Measurements from ENCODE around the gene RERE. TPM values are rescaled to one million over a fixed set of nuclear protein-coding genes. Genes with fewer than 3 reads are reported as not detected.

The RERE gene
- total RNA-seq, 1 donor, result 55.0 TPM

GRCh38 chr1:8361198-8361849 is 456.1 kb downstream of the RERE start:
- Histone ChIP-seq H3K9me3 (ENCODE audit: low read depth, low read length) (no peaks in the 10 kb centered on the region), H2AFZ (ENCODE audit: low read length) (no peak overlapping the region), H3K36me3 (ENCODE audit: insufficient read depth, low read length) (peaks cover 69% of the 10 kb centered on the region), H3K79me2 (ENCODE audit: insufficient read depth, low read length) (peaks cover 40% of the 10 kb centered on the region), H3K4me1 (ENCODE audit: insufficient read depth, low read length) (no peaks in the 10 kb centered on the region), H3K4me3 (ENCODE audit: insufficient read depth, low read length) (no peak overlapping the region), H3K4me2 (ENCODE audit: insufficient read depth, low read length) (no peak overlapping the region), H4K20me1 (ENCODE audit: insufficient read depth, low read length) (peaks cover 11% of the 10 kb centered on the region), H3K27me3 (ENCODE audit: insufficient read depth, low read length) (no peaks in the 10 kb centered on the region), H3K27ac (ENCODE audit: low read depth, low read length) (no peak overlapping the region)
- DNase-seq (ENCODE audit: insufficient read length, low spot score, missing footprints), result peak; percentile 52
- TF ChIP-seq, protein P1, sequence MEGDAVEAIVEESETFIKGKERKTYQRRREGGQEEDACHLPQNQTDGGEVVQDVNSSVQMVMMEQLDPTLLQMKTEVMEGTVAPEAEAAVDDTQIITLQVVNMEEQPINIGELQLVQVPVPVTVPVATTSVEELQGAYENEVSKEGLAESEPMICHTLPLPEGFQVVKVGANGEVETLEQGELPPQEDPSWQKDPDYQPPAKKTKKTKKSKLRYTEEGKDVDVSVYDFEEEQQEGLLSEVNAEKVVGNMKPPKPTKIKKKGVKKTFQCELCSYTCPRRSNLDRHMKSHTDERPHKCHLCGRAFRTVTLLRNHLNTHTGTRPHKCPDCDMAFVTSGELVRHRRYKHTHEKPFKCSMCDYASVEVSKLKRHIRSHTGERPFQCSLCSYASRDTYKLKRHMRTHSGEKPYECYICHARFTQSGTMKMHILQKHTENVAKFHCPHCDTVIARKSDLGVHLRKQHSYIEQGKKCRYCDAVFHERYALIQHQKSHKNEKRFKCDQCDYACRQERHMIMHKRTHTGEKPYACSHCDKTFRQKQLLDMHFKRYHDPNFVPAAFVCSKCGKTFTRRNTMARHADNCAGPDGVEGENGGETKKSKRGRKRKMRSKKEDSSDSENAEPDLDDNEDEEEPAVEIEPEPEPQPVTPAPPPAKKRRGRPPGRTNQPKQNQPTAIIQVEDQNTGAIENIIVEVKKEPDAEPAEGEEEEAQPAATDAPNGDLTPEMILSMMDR (IDR thresholded peaks at IDR 0.05; ENCODE audit: extremely low read depth, low read depth, low read length), result no peak

- DNase-seq (ENCODE audit: insufficient read length, low spot score, missing footprints), result peak; percentile 67
- Histone ChIP-seq H3K27me3 (ENCODE audit: insufficient read depth, low read length) (no peaks in the 10 kb centered on the region), H3K4me1 (ENCODE audit: insufficient read depth, low read length) (no peaks in the 10 kb centered on the region), H3K9me3 (ENCODE audit: low read depth, low read length) (no peaks in the 10 kb centered on the region), H3K4me2 (ENCODE audit: insufficient read depth, low read length) (no peak overlapping the region), H3K27ac (ENCODE audit: low read depth, low read length) (no peak overlapping the region), H3K4me3 (ENCODE audit: insufficient read depth, low read length) (no peak overlapping the region), H2AFZ (ENCODE audit: low read length) (no peak overlapping the region), H3K79me2 (ENCODE audit: insufficient read depth, low read length) (peaks cover 33% of the 10 kb centered on the region), H4K20me1 (ENCODE audit: insufficient read depth, low read length) (peaks cover 10% of the 10 kb centered on the region), H3K36me3 (ENCODE audit: insufficient read depth, low read length) (peaks cover 69% of the 10 kb centered on the region)
- TF ChIP-seq, protein P1 (IDR thresholded peaks at IDR 0.05; ENCODE audit: extremely low read depth, low read depth, low read length), result no peak
These were observed 456.8 kb downstream of the RERE start for GRCh38 chr1:8360493-8361197.

GRCh38 chr1:8359617-8360481 is 457.6 kb downstream of the RERE start:
- H3K9me3 ChIP-seq (ENCODE audit: low read depth, low read length), result no peaks in the 10 kb centered on the region

More at GRCh38 chr1:8359617-8360481, 457.6 kb downstream of the RERE start:
- Histone ChIP-seq H3K79me2 (ENCODE audit: insufficient read depth, low read length) (peaks cover 26% of the 10 kb centered on the region), H3K36me3 (ENCODE audit: insufficient read depth, low read length) (peaks cover 73% of the 10 kb centered on the region), H3K27ac (ENCODE audit: low read depth, low read length) (no peak overlapping the region), H3K27me3 (ENCODE audit: insufficient read depth, low read length) (no peaks in the 10 kb centered on the region), H3K4me3 (ENCODE audit: insufficient read depth, low read length) (no peak overlapping the region), H3K4me1 (ENCODE audit: insufficient read depth, low read length) (no peaks in the 10 kb centered on the region), H4K20me1 (ENCODE audit: insufficient read depth, low read length) (peaks cover 14% of the 10 kb centered on the region), H2AFZ (ENCODE audit: low read length) (no peak overlapping the region), H3K4me2 (ENCODE audit: insufficient read depth, low read length) (no peak overlapping the region)
- peak; percentile 67 for DNase-seq (ENCODE audit: insufficient read length, low spot score, missing footprints)
- TF ChIP-seq, protein P1 (IDR thresholded peaks at IDR 0.05; ENCODE audit: extremely low read depth, low read depth, low read length), result no peak

All from osteoblast (primary cell).